OCI-LY3 (cell line): Measurements from ENCODE around the gene UGCG.

Experiments used
- H2AFZ ChIP-seq: fragments of 200-600, 300-600 bp; shearing (Covaris generic); 2 replicates; pipeline ENCODE4 v1.6.0; 2014; ENCODE audit warnings: antibody characterized with exemption, low read depth, low read length
- H3K27ac ChIP-seq: fragments of 200-600, 300-600 bp; sonication (generic); 2 replicates; pipeline ENCODE4 v1.5.1; 2014; ENCODE audit warnings: mild to moderate bottlenecking, low read length, moderate library complexity, mixed read lengths
- H3K27me3 ChIP-seq: fragments of 200-600, 300-600 bp; sonication (generic); 2 replicates; pipeline ENCODE4 v1.6.1; 2014; ENCODE audit warnings: low read depth, low read length, mixed read lengths
- H3K36me3 ChIP-seq: fragments of 200-600, 300-600 bp; sonication (generic); replicated peaks from 2 replicates; pipeline ENCODE3; 2014; ENCODE audit warnings: low read depth, low read length, mixed read lengths
- H3K4me1 ChIP-seq: fragments of 300-600, 200-600 bp; sonication (generic); 2 replicates; pipeline ENCODE4 v1.6.1; 2014; ENCODE audit warnings: low read length, mixed read lengths
- H3K4me2 ChIP-seq: fragments of 200-600, 300-600 bp; sonication (generic); 2 replicates; pipeline ENCODE4 v1.6.1; 2014; ENCODE audit warnings: low read length, mixed read lengths
- H3K4me3 ChIP-seq: fragments of 300-600, 200-600 bp; sonication (generic); 2 replicates; pipeline ENCODE4 v1.5.1; 2014; ENCODE audit warnings: antibody characterized with exemption, mild to moderate bottlenecking, low read length, moderate library complexity
- H3K79me2 ChIP-seq: fragments of 300-600, 200-600 bp; shearing (Covaris generic); 2 replicates; pipeline ENCODE4 v1.6.1; 2014; ENCODE audit warnings: mild to moderate bottlenecking, low read length, mixed read lengths
- H3K9ac ChIP-seq: fragments of 300-600, 200-600 bp; shearing (Covaris generic); 2 replicates; pipeline ENCODE4 v1.6.0; 2014; ENCODE audit warnings: mild to moderate bottlenecking, low read length, moderate library complexity
- H3K9me3 ChIP-seq: fragments of 200-600, 300-600 bp; shearing (Covaris generic); 2 replicates; pipeline ENCODE4 v1.6.1; 2014; ENCODE audit warnings: low read length, mixed read lengths; ENCODE audit not compliant: insufficient read depth
- H4K20me1 ChIP-seq: fragments of 200-600, 300-600 bp; sonication (generic); 2 replicates; pipeline ENCODE4 v1.6.1; 2016; ENCODE audit warnings: low read length, mixed read lengths; ENCODE audit not compliant: insufficient read depth
- EZH2phosphoT487 ChIP-seq: fragments of 200-600 bp; shearing (Covaris generic); IDR thresholded peaks from 2 replicates; pipeline ENCODE4 v1.6.1; 2018; ENCODE audit warnings: antibody characterized with exemption, mixed run types, low read depth
- TF ChIP-seq, protein P1 (sequence below): fragments of 200-600, 300-600 bp; sonication (generic); IDR thresholded peaks from 2 replicates; pipeline ENCODE4 v1.5.1; 2014; ENCODE audit warnings: antibody characterized with exemption, low read length, low read depth

The UGCG gene

DNA sequence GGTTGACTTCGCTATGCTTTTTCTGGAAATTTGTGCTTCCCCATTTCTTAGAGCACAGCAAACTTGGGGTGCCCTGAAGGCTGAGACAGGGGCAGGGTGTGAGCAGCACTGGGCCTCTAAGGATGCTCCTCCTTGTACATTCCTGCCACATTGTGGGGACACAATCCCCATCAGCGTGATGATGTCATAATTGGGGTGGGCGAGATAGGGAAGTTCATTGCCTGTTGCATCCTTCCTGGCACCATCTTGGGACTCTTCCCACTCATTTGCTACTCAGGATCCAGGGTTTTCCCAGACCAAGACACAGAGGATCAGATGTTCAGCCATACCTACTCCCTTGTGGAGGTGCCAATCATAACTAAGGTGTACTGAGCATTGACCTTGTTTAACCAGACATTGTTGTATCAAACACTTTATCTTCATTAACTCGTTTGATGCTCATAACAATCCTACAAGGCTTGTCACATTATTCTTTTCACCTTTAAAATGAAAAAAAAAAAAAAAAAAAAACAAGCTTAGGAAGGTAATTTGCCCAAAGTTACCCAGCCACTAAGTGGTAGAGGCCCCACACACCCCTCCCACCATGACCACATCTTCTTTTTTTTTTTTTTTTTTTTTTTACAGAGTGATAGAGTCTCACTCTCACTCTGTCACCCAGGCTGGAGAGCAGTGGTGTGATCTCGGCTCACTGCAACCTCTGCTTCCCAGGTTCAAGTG lies 87.6 kb downstream of the UGCG start:
- Histone ChIP-seq H3K27me3 (no peaks in the 10 kb centered on the region), H3K4me1 (peaks cover 87% of the 10 kb centered on the region), H3K79me2 (no peaks in the 10 kb centered on the region), H3K27ac (peak overlapping the region; percentile 99), H4K20me1 (no peaks in the 10 kb centered on the region), H3K4me3 (peak overlapping the region; percentile 3; the same call in 1 of the 2 replicates), H2AFZ (no peak overlapping the region), H3K4me2 (peak overlapping the region; percentile 61), H3K36me3 (no peaks in the 10 kb centered on the region), H3K9ac (peak overlapping the region; percentile 78), H3K9me3 (no peaks in the 10 kb centered on the region)
- no peak for TF ChIP-seq EZH2phosphoT487
- TF ChIP-seq, protein P1, sequence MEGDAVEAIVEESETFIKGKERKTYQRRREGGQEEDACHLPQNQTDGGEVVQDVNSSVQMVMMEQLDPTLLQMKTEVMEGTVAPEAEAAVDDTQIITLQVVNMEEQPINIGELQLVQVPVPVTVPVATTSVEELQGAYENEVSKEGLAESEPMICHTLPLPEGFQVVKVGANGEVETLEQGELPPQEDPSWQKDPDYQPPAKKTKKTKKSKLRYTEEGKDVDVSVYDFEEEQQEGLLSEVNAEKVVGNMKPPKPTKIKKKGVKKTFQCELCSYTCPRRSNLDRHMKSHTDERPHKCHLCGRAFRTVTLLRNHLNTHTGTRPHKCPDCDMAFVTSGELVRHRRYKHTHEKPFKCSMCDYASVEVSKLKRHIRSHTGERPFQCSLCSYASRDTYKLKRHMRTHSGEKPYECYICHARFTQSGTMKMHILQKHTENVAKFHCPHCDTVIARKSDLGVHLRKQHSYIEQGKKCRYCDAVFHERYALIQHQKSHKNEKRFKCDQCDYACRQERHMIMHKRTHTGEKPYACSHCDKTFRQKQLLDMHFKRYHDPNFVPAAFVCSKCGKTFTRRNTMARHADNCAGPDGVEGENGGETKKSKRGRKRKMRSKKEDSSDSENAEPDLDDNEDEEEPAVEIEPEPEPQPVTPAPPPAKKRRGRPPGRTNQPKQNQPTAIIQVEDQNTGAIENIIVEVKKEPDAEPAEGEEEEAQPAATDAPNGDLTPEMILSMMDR: no peak
